Colon (tissue), 2 donors: ENCODE results near the gene TSC2.

Experiments
- FAIRE-seq: peaks from 2 replicates; lab custom pipeline; 2012; peaks lifted over from hg19 to GRCh38; lab: Jason Lieb, UNC
- donor health status: control.
- donor health status: control.

The TSC2 gene

GRCh38 chr16:2043667-2044451 is 3.9 kb upstream of the TSC2 start:
- no peak for FAIRE-seq

DNA sequence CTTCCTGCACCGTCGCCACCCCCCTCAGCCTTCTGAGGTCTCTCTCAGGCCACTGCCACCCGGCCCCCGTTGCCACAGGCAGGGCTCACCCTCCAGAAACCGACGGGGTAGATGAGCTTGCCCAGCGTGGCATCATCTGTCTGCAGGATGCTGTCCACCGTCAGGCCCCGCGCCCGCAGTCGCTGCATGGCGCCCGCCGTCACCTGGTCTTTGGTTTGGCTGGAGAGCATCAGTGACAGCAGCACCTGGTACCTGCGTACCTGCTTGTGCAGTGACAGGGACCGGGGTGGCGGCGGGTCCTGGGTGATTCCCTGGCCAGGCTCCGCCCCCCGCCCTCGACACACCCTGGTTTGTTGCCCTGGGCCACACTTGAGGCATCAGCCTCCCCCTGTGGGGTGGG is 3.2 kb upstream of the TSC2 start:
- FAIRE-seq, result no peak

DNA sequence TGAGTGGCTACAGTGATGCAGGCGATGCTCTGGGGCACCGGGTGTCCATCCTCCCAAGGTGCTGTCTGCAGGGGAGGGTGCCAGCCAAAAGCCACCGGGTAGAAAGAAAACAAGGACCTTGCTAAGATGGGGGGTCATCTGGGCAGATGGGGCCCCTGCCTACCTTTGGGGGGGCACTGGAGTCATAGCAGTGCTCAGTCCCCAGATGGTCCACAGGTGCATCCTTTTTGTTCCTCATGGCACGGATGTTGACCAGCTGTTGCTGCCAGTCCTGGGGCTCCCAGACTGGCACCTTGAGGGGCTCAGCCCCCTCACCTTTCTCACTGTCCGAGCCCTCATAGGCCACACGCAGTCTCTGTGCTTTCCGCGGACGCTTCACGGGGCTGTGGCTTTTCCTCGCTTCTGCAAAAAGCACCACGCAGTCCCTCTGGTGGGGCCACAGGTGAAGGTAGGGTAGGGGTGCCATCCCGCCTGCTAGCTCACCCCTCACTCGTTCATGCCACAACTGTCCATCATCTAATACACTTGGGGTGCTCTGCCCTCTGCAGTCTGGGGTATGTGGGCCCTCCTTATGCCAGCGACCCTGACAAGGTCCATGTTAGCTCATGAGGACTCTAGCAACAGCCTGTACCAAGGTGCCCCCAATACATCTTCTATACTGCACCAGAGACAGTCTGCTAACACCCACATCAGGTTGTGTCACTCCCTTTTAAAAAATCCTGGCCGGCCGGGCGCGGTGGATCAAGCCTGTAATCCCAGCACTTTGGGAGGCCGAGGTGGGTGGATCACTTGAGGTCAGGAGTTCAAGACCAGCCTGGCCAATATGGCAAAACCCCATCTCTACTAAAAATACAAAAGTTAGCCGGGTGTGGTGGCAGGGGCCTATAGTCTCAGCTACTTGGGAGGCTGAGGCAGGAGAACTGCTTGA is 1.6 kb upstream of the TSC2 start:
- no peak for FAIRE-seq

DNA sequence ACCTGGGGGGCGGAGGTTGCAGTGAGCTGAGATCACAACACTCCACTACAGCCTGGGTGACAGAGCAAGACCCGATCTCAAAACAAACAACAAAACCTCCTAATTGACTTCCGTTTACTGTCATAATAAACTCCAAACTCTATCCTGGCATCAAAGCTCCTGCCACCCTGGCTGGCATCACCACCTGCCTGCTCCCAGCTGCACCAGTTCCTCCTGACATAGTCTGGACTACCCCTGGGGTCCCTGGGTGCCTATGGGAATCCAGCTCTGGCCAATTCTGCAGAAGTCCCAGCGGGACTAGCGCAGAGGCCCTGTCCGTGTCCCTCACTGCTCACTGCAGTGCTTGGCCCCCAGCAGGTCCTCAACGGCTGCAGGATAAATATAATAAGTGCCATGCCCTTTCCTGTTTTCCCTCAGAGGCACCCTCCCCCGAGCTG is 874 bp upstream of the TSC2 start:
- no peak for FAIRE-seq

- no peak for FAIRE-seq
These were observed 345 bp downstream of the TSC2 start for GRCh38 chr16:2048116-2048543.

- FAIRE-seq, result no peak
These were observed 5.4 kb downstream of the TSC2 start for GRCh38 chr16:2053211-2053610.

DNA sequence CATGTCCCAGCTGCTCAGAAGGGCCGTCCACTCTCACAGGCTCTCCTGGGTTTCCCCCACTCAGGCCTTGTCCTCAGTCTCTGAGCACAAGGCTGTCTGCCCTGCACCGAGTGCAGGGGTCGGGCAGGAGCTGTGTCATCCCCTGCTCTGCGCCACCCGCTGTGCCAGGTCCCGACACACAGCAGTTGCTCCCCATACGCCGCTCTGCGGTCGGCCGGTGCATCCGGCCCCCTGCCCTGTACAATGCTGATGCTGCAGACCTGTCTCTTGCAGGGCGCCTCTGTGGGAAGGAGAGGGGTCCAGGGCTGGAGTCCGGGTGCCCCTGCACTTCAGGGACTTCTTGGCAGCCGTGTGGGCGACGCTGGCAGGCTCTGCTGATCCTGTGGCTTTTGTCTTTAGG is 6.1 kb downstream of the TSC2 start:
- FAIRE-seq, result no peak

GRCh38 chr16:2054543-2055245 is 6.9 kb downstream of the TSC2 start:
- no peak for FAIRE-seq

DNA sequence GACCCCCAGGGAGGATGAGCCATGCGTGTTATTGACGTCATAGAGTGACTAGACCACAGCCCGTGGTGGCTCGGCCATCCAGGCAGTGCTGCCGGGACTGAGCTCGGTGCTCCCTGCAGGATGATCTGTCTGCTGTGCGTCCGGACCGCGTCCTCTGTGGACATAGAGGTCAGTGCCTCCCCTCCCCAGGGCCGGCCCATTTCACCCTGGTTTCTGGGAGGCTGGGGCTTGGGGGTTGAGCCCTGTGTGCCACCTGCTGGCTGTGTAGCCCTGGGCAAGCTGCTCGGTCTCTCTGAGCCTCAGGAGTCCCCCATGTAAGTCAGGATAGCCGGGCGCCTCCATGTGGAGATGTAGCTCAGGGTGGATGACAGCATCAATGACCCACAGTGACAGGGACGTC is 8.3 kb downstream of the TSC2 start:
- FAIRE-seq, result no peak

DNA sequence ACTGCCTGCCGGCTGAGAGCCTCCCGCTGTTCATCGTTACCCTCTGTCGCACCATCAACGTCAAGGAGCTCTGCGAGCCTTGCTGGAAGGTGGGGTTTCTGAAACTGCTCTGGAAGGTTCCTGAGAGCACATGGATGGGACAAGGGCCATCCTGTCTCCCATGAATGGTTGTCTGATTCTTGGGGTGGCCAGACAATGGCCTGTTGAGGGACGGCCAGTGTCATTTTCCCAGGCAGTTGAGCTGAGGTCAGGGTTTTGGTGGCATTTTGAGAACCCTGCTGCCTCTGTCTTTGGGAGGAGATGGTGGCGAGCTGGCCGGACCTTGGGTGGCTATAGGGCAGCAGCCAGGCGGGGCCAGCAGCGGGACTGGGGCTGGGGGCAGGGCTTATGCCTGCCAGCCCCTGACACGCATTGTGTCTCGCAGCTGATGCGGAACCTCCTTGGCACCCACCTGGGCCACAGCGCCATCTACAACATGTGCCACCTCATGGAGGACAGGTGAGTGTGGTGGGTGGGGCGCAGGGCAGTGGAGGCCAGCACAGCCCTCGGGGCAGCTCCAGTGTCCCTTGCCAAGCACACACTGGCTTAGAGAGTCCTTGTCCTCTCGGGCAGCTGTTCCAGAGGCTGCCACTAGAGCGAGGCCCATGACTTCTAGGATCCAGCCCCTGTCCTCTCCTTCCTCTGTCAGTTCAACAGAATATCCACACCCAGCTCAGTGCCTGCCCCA is 9.1 kb downstream of the TSC2 start:
- FAIRE-seq, result no peak

DNA sequence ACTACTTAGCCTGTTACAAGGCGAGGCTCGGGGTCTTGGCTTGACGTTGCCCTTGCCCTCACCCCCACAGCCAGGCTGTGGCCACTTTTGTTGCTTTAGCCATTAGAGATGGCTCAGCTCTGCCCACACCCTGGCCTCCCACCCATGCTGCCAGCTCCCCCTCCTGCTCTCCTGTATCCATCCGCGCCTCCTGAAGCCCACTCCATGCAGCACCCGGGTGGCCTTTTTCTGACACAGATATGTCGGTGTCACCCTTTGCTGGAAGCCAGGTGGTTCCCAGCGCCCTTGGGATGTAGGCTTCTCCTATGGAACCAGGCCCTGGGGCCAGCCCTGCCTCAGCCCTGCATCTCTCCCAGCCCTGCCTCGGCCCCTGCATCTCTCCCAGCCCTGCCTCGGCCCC is 9.7 kb downstream of the TSC2 start:
- FAIRE-seq, result no peak

DNA sequence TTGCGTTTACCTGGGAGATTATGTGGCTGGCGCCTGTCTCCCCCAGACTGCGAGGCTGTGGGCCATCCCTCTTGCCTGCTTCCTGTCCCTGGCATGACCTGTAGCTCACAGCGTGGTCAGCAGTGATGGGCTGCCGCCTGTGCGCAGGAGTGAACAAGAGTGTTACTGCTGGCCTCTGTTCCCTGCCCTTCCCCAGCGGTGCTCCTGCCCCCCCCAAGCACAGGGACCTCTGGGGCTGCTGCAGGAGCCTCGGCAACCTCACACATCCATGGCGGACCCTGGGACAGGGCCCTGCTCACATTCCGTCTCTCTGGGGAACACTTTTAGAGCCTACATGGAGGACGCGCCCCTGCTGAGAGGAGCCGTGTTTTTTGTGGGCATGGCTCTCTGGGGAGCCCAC is 10.6 kb downstream of the TSC2 start:
- FAIRE-seq, result no peak

DNA sequence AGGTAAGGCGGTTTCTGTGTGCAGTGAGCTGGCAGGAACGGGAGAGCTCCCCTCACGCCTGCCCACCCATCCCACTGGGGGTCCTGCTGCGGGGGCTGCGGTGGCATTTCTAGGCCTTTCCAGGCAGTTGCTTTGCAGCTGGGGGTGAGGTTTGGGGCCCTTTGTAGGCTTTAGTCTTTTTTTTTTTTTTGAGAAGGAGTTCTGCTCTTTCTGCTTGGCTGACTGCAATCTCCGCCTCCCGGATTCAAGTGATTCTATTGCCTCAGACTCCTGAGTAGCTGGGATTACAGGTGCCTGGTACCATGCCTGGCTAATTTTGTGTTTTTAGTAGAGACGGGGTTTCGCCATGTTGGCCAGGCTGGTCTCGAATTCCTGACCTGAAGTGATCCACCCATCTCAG is 11.1 kb downstream of the TSC2 start:
- no peak for FAIRE-seq

DNA sequence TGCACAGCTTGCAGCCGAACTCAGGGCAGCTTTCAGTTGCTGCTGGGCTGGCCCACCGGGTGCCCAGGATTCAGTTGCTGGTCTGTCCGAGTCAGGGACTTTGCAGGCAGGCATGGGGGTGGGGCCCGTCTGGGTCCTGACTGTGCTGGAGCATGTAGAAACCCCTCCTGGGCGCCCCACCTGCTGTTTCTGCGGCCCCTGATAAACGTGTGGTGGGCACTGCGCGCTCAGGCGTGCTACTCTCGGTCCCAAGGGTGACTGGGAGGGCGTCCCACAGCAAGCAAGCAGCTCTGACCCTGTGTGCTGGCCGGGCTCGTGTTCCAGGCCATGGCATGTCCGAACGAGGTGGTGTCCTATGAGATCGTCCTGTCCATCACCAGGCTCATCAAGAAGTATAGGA is 12.6 kb downstream of the TSC2 start:
- FAIRE-seq, result no peak

GRCh38 chr16:2061023-2061422 is 13.2 kb downstream of the TSC2 start:
- FAIRE-seq, result no peak

GRCh38 chr16:2061526-2061925 is 13.7 kb downstream of the TSC2 start:
- FAIRE-seq, result no peak

DNA sequence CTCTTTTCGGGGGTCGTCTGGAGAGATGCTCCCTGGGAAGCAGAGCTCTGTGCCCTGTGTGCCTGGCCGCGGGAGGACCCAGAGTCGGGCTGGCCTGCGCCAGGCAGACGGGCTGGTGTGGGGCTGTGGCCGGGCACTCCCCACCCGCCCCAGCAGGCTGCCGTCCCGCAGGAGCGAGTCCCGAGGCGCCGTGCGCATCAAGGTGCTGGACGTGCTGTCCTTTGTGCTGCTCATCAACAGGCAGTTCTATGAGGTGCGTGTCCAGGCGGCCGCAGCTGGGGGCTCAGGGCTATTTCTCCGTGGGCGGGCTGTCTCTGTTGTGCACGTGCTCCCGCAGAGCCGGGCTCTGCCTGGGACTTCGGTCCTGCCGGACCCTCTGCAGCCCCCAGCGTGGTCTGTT is 15.0 kb downstream of the TSC2 start:
- no peak for FAIRE-seq

GRCh38 chr16:2063861-2064260 is 16.1 kb downstream of the TSC2 start:
- no peak for FAIRE-seq

- no peak for FAIRE-seq
These were observed 16.7 kb downstream of the TSC2 start for GRCh38 chr16:2064368-2064945.

- FAIRE-seq, result no peak
These were observed 18.4 kb downstream of the TSC2 start for GRCh38 chr16:2066139-2066538.

- no peak for FAIRE-seq
These were observed 23.0 kb downstream of the TSC2 start for GRCh38 chr16:2070576-2071453.
